Activated CD4-positive, alpha-beta T cell treated with anti-CD3 and anti-CD28 coated beads, Interleukin-2, amount 10 ng/mL, durations not matched to agents 24 days and 14 days (primary cell): ENCODE results near the gene TDRKH. TPM values are rescaled to one million over a fixed set of nuclear protein-coding genes. Genes with fewer than 3 reads are reported as not detected.
A peak's percentile ranks its signal among the peaks of the same experiment; 100 is the strongest.

ENCODE experiments used
- DNase-seq: peaks from one replicate; pipeline ENCODE4 v3.0.0; 2022
- H3K27ac Mint-ChIP-seq: one replicate; pipeline ENCODE4 v1.8.0; 2022; ENCODE audit warnings: mild to moderate bottlenecking, mixed read lengths
- H3K27me3 Mint-ChIP-seq: one replicate; pipeline ENCODE4 v1.8.0; 2022; ENCODE audit warnings: mixed read lengths
- H3K36me3 Mint-ChIP-seq: one replicate; pipeline ENCODE4 v1.8.0; 2022; ENCODE audit warnings: low read depth, mild to moderate bottlenecking, mixed read lengths
- H3K4me1 Mint-ChIP-seq: one replicate; pipeline ENCODE4 v1.8.0; 2021; ENCODE audit warnings: mixed read lengths
- H3K4me3 Mint-ChIP-seq: one replicate; pipeline ENCODE4 v1.8.0; 2022; ENCODE audit warnings: mild to moderate bottlenecking, moderate library complexity, mixed read lengths
- H3K9me3 Mint-ChIP-seq: one replicate; pipeline ENCODE4 v1.8.0; 2021; ENCODE audit warnings: mixed read lengths
- intact Hi-C: fragments of 100-400 bp; cut with micrococcal nuclease; formaldehyde crosslinking; loops from one replicate; pipeline ENCODE4 v1.15.1; 2023
- total RNA-seq: library from RNA; stranded (reverse); gene quantifications from 2 replicates; pipeline ENCODE4 v1.2.3, GENCODE V29; 2022

Gene TDRKH, protein sequence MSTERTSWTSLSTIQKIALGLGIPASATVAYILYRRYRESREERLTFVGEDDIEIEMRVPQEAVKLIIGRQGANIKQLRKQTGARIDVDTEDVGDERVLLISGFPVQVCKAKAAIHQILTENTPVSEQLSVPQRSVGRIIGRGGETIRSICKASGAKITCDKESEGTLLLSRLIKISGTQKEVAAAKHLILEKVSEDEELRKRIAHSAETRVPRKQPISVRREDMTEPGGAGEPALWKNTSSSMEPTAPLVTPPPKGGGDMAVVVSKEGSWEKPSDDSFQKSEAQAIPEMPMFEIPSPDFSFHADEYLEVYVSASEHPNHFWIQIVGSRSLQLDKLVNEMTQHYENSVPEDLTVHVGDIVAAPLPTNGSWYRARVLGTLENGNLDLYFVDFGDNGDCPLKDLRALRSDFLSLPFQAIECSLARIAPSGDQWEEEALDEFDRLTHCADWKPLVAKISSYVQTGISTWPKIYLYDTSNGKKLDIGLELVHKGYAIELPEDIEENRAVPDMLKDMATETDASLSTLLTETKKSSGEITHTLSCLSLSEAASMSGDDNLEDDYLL
- total RNA-seq: 12.7 and 13.3 TPM in 2 replicates

DNA sequence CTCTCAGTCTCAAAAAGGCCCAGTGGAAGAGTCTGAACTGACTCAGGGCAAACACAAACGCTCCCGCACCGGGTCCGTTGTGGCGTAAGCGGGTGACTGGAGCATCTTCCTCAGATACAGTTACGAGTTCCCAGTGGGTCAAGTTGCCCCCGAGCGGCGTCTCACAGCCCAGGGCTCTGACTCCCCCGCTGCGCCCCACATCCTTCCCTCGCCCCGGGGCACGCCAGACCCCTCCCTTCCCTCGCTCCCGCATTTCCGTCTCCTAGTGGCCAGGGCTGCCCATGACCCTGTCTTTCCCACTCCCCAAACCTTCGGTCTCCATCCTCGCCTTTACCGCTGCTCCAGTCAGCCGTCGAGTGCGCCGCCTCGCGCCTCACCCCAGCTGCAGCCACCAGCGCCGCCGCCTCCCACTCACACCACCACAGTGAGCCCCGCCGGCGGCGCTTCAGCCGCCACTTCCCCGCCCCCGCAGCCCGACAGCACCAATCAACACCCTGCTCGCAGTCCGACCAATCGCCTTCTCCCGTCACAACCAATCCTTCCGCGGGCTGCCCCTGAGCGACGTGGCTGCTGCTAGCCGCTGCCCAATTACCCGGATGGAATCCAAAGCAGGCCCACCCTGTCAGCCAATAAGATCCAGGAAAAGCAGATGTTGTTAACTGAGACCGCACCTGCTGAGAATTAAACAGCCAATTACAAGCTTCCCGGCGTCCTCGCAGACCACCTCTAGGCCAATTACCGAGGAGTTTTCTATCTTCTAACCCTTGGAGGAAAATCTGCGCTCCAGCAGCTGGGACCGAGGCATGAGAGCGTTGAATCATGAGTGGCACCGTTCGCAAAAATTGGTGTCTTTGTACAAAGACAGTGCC, at the start of gene TDRKH:
TDRKH (minus strand) TSS at position 430 of the 869 bp plus-strand sequence. CDS start 7,478 bp downstream, outside the sequence.
- H3K9me3 Mint-ChIP-seq: no peaks in the 10 kb centered on the region
- peak; percentile 99 for DNase-seq
- H3K36me3 Mint-ChIP-seq: peaks cover 9% of the 10 kb centered on the region
- intact Hi-C loops: loop anchor here (1.0 to 2.0 kb wide), 5 partner anchors 27 to 114 kb away; partner anchors contain the start of genes C2CD4D, MRPL9 and RIIAD1
- H3K27ac Mint-ChIP-seq: peak within 1 kb of the TSS; percentile 90
- H3K4me1 Mint-ChIP-seq: peaks cover 25% of the 10 kb centered on the region
- H3K27me3 Mint-ChIP-seq: peaks cover 2% of the 10 kb centered on the region
- H3K4me3 Mint-ChIP-seq: peak within 1 kb of the TSS; percentile 100

DNA sequence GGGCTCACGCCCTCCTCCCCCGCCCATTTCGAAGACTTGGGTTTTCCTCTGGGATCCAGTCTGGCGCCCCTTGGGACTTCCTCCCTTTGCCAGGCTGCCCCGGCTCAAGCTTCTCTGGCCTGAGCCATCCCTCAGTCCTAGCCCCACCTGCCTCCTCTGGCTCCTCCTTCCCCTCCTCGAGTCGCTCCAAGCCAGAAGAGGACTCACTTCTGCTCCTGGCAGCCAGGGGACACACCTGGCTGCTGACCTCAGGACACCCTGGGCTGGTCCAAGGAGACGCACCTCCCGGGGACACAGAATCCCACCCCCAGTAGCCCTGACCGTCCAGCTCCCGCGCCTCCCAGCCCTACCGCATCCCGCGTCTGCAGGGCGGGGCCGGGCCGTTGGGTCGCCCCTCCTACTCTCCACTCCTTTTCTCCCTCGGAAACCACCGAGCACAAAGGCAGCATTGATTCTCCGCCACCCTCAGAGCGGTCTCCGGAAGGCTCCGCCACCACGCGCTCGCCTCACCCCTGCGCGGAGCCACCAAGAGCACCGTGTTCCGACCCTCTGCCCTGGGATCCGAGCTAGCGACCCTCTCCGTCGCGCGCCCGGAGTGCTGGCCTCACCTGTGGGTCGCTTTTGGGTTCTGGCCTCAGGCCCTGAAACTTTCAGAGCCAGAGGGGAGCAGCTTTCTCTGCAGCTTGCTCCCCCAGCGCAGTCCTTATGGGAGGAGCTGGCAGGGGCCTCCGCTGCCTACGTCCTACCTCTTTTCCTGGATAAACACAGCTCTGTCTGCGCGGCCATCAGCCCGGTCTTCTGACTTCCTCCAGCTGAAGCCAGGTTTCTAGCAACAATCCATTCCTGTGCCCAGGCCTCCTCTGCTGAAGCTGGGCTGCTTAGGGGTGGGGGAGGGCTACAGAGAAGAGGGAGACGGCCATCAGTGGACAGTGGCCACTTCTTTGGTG, 49.4 kb upstream of the TDRKH start, which contains the start of gene C2CD4D:
C2CD4D (minus strand) TSS at position 364 of the 947 bp plus-strand sequence. CDS start 831 bp downstream, outside the sequence.
- H3K27me3 Mint-ChIP-seq: no peaks in the 10 kb centered on the region

DNA sequence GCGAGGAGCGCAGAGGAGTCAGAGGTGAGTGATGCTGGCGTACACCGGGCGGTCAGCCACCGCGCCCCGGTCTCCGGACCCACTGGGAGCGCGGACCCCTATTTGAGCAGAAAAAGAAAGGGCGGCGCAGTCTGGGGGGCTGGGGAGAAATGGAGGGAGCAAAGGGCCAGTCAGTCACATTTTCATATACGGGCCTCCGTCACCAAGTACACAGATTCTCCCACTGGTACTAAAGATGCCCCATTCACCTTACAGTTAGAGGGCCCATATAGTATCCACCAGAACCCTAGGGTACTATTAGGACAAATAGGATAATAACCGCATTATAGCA, 48.7 kb upstream of the TDRKH start:
- H3K4me3 Mint-ChIP-seq: peak overlapping the region; percentile 91
- intact Hi-C loops: loop anchor here (1.0 to 5.0 kb wide), 4 partner anchors 48 to 397 kb away; partner anchors contain the start of genes MRPL9, SNX27 and TDRKH
- H3K4me1 Mint-ChIP-seq: peaks cover 47% of the 10 kb centered on the region
- H3K36me3 Mint-ChIP-seq: peaks cover 23% of the 10 kb centered on the region
- H3K27ac Mint-ChIP-seq: peak overlapping the region; percentile 89
- DNase-seq: no peak
- no peaks in the 10 kb centered on the region for H3K9me3 Mint-ChIP-seq
- H3K27me3 Mint-ChIP-seq: no peaks in the 10 kb centered on the region

More for the DNA sequence above, 49.4 kb upstream of the TDRKH start, which contains the start of gene C2CD4D:
- Mint-ChIP-seq H3K4me1 (peaks cover 49% of the 10 kb centered on the region), H3K9me3 (no peaks in the 10 kb centered on the region), H3K36me3 (peaks cover 28% of the 10 kb centered on the region), H3K27ac (peak within 1 kb of the TSS; percentile 89), H3K4me3 (peak within 1 kb of the TSS; percentile 91)
- intact Hi-C loops: loop anchor here (1.0 to 5.0 kb wide), 4 partner anchors 49 to 397 kb away; partner anchors contain the start of genes MRPL9, SNX27 and TDRKH
- DNase-seq: peak; percentile 93

DNA sequence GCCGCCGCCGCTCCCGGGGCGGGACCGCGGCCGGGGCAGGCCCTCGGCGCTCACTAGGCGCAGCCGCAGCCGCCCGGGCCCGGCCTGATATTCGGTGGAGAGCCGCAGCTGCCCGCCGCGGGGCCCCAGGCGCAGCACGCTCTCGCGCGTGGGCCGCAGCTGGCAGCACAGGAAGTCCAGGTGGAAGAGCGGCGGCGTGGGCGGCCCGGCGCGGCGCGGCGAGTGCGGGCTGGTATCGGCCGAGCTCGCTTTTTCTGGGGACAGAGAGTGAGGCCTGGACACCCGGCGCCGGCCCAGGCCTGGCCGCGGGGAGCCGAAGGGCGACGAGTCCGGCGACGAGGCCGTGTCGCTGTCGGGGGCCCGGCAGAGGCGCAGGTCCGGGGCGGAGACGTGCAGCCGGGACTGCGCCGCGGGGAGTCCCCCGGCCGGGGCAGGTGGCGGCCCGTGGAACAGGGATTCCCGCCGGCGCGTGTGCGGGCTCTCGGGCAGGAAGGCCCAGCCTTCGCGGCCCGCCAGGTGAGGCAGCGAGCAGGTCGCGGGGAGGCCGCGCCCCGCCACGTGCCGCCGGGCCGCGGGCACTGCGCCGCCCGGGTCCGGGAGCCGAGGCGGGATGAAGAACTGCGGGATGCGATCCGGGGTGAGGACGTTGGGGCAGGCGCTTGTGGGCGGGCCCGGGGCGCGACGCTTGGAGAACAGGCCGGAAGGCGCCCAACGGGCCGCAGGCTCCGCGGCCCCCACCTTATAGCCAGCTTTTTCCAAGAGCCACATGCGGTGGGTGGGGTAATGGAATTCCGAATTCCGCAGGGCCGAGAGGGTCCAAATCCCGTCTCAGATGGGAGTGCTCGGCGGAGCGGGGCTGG, 48.2 kb upstream of the TDRKH start:
- H3K27ac Mint-ChIP-seq: peak overlapping the region; percentile 89
- peaks cover 53% of the 10 kb centered on the region for H3K4me1 Mint-ChIP-seq
- no peaks in the 10 kb centered on the region for H3K27me3 Mint-ChIP-seq
- intact Hi-C loops: loop anchor here (1.0 to 5.0 kb wide), 4 partner anchors 48 to 396 kb away; partner anchors contain the start of genes MRPL9, SNX27 and TDRKH
- H3K4me3 Mint-ChIP-seq: peak overlapping the region; percentile 91
- no peaks in the 10 kb centered on the region for H3K9me3 Mint-ChIP-seq
- H3K36me3 Mint-ChIP-seq: peaks cover 20% of the 10 kb centered on the region
- DNase-seq: peak; percentile 83

DNA sequence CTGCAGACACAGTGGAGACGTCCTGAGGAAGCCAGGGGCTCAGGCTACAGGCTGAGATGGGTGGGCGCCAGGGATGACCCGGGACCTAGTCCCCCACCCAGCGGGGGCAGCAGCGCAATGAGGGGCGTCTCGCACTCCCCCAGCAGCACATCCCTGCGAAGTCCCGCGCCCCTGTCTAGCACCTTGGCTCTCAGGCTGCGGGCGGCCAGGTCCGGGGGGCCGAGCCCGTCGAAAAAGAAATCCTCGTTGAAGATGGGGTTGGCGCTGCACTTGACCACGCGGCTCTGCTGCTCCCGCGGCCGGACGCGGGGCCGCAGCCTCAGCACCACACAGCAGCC, 47.6 kb upstream of the TDRKH start:
- Mint-ChIP-seq H3K9me3 (no peaks in the 10 kb centered on the region), H3K4me1 (peaks cover 57% of the 10 kb centered on the region), H3K4me3 (peak overlapping the region; percentile 87), H3K27me3 (no peaks in the 10 kb centered on the region), H3K27ac (peak overlapping the region; percentile 90), H3K36me3 (peaks cover 16% of the 10 kb centered on the region)
- DNase-seq: no peak
- intact Hi-C loops: loop anchor here (2.0 to 5.0 kb wide), 6 partner anchors 15 to 396 kb away; partner anchors contain the start of genes SNX27, TDRKH and TUFT1

DNA sequence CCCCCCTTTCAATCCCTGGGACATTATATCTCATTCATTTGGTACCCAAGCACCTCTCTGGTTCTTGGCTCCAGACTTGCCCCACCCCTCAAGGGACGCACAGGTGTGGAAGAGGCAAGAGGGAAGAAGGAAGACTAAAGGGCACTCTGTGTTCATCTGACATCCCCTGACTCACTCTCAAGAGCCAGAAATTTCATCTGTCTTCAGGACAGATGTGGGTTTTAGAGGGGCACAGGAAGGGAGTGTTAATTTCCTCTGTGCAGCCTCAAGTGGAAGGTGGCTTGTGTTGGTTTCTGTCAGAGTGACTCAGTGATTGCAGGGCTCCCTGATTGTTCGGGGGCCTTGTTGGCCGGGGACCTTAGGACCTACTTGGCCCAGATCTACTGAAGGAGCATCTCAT, 46.9 kb upstream of the TDRKH start:
- Mint-ChIP-seq H3K9me3 (no peaks in the 10 kb centered on the region), H3K4me3 (peak overlapping the region; percentile 87), H3K36me3 (peaks cover 15% of the 10 kb centered on the region), H3K4me1 (peaks cover 61% of the 10 kb centered on the region), H3K27me3 (no peaks in the 10 kb centered on the region), H3K27ac (peak overlapping the region; percentile 90)
- DNase-seq: peak; percentile 72
- intact Hi-C loops: loop anchor here (2.0 to 5.0 kb wide), 5 partner anchors 14 to 395 kb away; partner anchors contain the start of genes SNX27 and TUFT1

DNA sequence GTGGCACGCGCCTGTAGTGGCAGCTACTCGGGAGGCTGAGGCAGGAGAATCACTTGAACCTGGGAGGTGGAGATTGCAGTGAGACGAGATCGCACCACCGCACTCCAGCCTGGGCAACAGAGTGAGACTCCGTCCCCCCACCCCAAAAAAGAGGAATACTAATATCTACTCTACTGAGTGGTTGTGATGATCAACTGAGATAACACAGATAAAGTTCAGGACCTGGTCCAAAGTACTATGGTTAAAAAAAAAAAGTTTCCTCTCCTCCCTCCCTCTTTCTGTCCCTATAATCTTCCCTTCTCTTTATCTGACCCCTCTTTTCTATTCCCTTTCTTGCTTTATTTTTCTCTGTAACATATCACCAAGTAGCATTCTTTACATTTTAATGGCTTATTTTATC, 45.3 kb upstream of the TDRKH start:
- peaks cover 6% of the 10 kb centered on the region for H3K36me3 Mint-ChIP-seq
- no peaks in the 10 kb centered on the region for H3K9me3 Mint-ChIP-seq
- H3K4me3 Mint-ChIP-seq: no peak overlapping the region
- peaks cover 59% of the 10 kb centered on the region for H3K4me1 Mint-ChIP-seq
- H3K27ac Mint-ChIP-seq: no peak overlapping the region
- intact Hi-C loops: loop anchor here (5.0 kb wide), 2 partner anchors 223 to 393 kb away; partner anchors contain the start of gene SNX27
- no peaks in the 10 kb centered on the region for H3K27me3 Mint-ChIP-seq
- DNase-seq: no peak

DNA sequence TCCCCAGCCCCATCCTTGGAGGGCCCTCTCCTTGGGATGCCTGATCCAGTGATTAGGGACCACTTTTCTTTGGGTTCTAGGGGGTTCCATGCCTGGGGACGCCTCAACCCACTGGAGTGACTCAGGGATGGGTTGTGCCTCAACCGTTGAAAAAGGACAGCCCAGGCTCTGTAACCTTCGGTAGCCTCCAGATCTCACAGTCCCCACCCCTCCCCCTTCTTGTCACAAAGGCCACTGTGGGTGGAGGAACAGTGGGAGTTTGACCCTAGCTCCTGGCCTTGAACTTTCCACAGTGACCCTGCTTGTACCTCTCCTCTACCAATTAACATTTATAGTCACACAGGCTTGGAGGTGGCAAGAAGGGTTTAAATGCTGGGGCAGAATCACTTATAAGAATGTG, 43.9 kb upstream of the TDRKH start:
- Mint-ChIP-seq H3K4me3 (no peak overlapping the region), H3K27me3 (no peaks in the 10 kb centered on the region), H3K9me3 (no peaks in the 10 kb centered on the region), H3K4me1 (peaks cover 62% of the 10 kb centered on the region), H3K36me3 (peaks cover 2% of the 10 kb centered on the region), H3K27ac (no peak overlapping the region)
- intact Hi-C loops: no loop called here
- no peak for DNase-seq

DNA sequence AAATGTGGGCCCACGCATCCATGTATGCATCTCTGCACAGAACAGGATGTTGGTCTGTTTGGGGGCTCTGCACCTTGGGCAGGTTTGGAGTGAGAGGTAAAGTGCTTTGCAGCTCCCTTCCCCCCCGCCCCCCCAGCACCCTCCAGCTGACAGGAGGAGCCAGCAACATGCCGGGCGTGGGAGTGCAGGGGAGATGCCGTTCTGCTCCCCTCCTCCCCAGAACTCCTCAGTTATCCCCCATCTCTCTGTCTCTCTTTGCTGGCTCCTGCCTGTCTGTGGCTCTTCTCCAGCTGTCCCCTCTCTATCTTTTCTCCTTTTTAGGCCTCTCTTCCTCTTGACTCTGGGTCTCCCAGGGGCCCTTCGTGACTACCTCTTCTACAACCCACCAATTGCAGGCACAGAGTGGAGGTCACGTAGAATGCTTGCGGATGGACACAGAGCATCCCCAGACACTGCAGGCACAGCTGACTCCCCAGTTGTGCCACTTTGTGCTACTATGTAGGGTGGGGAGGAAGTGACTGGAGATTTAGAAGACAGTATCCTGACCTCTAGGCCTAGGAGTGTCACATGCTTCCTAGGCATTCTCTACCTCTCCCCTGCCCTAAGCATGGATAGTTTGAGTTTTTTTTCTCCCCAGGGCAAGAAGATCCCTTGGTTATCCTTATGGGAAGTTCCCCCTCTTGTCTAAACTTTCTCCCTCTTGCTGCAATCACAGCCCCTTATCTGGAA, 43.0 kb upstream of the TDRKH start:
- Mint-ChIP-seq H3K4me3 (no peak overlapping the region), H3K27ac (peak overlapping the region; percentile 38), H3K9me3 (no peaks in the 10 kb centered on the region), H3K4me1 (peaks cover 66% of the 10 kb centered on the region), H3K36me3 (peaks cover 2% of the 10 kb centered on the region), H3K27me3 (no peaks in the 10 kb centered on the region)
- DNase-seq: no peak
- intact Hi-C loops: no loop called here

DNA sequence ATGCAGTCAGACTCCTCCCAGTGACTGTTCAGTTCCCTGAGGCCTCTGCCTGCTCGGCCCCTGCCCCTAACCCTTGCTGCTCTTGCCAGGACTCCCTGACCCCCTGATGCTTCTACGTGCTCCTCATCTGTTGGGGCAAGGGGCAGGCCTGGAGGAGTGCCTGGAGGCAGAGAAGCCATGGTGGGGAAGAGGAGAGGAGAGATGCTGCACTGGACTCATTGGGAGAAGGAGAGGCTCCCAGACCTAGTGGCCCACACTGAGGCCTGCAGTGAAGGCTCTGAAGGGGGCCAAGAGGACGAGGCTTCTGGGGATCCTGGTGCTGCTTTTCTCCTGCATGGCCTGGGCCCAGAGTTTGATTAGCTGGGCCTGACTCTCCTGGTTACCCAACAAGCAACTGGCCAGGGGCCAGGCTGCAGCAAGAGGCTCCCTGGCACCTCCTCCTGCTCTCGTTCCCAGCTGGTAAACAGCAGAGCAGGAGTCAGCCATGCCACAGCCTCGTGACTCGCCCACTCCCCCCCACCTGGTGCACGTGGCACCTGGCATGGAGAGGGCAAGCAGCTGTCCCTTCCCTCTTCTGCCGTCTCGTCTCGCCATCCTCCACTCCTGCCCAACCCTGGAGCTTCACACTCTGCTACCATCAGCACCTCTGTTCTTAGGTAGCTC, 42.1 kb upstream of the TDRKH start:
- no peaks in the 10 kb centered on the region for H3K36me3 Mint-ChIP-seq
- no peak overlapping the region for H3K4me3 Mint-ChIP-seq
- DNase-seq: no peak
- no peaks in the 10 kb centered on the region for H3K27me3 Mint-ChIP-seq
- peaks cover 70% of the 10 kb centered on the region for H3K4me1 Mint-ChIP-seq
- H3K27ac Mint-ChIP-seq: peak overlapping the region; percentile 56
- intact Hi-C loops: no loop called here
- H3K9me3 Mint-ChIP-seq: no peaks in the 10 kb centered on the region

DNA sequence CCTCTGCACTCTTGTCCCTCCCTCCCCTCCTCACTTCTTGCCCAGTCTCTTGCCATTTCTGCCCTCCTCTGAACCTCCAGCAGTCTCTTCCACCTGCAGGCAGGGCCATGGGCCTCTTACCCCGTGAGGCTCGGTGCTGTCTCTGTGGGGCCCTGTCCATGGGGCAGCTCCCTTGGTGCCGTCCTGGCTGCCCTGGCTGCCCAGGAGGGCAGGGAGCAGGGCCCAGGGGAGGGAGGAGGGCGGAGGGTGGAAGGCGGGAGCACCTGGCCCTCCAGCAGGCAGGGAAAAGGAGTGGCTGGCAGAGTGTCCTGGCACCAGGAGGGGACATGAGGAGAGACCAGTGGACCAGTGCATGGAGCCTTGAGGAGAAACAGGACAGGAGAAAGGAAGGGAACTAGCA, 41.3 kb upstream of the TDRKH start, which contains the start of gene RORC:
RORC (minus strand) TSS at position 198 of the 400 bp plus-strand sequence; CDS start at position 160, 38 bp downstream.
- H3K27ac Mint-ChIP-seq: peak within 1 kb of the TSS; percentile 72
- no peaks in the 10 kb centered on the region for H3K36me3 Mint-ChIP-seq
- no peaks in the 10 kb centered on the region for H3K9me3 Mint-ChIP-seq
- DNase-seq: peak; percentile 54
- H3K4me3 Mint-ChIP-seq: peak within 1 kb of the TSS; percentile 33
- H3K27me3 Mint-ChIP-seq: no peaks in the 10 kb centered on the region
- intact Hi-C loops: no loop called here
- peaks cover 62% of the 10 kb centered on the region for H3K4me1 Mint-ChIP-seq
